Smooth muscle cell of the brain vasculature (primary cell): ENCODE data around the gene SOBP.

Experiments used
- DNase-seq: peaks from one replicate; pipeline ENCODE4 v3.0.0-alpha.2; 2012; ENCODE audit warnings: low read depth, low spot score

SOBP gene

DNA sequence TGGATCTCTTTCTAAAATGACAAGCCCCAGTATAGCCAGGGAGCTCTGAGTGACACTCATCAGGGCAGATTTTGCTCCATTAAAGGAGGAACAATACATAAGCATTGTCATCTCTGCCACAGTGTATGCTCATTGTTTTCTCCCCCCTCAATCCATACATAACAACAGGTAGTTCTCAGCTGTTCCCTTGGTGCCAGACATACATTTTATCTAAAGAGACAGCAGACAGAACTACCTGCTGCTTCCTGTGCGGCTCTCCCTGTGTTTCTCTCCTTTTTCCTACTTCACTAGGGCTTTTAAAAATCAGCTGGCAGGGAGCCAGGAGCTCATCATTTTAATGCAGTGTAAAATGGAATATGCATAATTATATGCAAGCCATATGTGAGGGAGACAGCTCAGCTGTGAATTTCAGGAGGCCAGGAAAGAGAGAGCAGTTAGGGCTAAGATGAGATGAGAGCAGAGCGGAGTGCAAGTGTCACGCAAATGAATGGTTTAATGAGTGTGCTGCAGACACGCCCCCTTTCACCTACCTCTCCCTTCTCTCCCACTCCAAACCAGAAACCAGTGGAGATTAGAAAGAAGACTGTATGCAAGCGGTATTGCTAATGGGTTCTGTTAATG lies 96.0 kb downstream of the SOBP start:
- no peak for DNase-seq

DNA sequence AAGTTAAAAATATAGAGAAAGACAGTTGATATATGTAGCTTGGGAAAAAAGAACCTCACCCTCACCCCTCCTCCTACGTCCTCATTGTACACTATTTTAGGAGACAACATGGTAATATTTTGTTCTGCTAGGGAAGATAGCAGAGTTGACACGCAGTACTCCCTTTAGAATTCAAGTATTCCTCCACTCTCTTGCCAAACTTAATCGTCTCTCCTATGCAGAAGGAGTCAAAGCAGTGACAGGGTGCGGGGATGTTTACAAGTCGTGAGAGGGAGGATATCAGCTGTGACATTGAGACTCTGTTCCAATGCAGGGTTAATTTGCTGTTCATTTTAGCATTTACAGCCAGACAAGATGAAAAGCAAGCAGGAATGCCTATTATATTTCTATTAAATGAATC lies 97.5 kb downstream of the SOBP start:
- DNase-seq, result no peak

DNA sequence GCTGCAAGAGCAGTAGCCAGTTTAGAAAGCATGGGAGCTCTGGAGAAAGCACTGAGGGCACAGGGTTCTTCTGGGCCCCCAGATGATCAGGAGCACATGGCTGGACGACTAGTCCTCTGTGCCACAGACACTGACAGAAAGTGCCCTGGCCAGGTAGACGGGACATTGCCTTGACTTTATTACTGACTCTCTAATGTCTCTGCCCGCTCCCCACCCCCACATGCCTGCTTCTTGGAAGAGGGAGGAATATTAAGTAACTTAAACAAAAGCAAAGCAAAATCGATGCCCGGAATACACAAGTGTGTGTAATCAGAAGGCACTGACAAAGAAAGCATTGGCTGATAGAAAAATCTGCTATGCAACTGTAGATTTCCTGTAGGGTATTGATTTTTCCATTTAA lies 99.3 kb downstream of the SOBP start:
- no peak for DNase-seq

DNA sequence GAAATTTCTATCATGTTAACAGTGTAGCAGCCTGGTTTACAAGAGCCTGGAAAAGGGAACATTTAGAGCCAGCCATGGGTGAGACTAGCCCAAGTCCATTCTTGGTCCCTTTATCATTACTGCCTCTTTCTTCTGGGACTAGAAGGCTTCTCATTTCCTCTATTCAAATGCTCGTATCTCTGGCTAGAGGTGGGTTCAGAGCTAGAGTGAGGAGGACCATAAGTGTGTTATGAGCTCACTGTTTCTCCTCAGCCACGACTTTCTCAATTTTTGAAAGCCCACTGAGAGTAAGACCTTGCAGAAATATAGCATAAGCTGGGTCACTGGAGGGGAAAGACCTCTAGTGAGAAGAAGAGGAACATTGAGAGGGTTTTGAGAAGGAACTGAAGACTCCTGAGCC lies 100.0 kb downstream of the SOBP start:
- no peak for DNase-seq

DNA sequence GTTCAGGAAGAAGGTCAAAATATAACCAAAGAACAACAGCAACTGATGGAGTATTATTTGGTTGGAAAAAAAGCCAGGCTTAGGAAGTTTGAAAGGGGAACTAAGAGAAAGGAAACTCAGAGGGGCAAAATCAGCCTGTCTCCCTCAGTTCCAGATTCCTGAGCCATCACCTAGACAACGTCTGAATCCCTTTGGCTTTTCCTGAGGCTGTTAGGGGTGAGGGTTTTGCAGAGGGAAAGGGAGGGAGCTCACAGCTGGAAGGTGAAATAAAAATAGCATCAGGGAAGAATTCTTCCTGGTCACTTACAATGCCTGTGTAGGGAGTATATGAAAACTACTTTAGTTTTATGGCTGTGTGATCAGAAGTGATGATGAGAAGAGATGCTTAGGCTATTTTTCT lies 100.5 kb downstream of the SOBP start:
- no peak for DNase-seq

DNA sequence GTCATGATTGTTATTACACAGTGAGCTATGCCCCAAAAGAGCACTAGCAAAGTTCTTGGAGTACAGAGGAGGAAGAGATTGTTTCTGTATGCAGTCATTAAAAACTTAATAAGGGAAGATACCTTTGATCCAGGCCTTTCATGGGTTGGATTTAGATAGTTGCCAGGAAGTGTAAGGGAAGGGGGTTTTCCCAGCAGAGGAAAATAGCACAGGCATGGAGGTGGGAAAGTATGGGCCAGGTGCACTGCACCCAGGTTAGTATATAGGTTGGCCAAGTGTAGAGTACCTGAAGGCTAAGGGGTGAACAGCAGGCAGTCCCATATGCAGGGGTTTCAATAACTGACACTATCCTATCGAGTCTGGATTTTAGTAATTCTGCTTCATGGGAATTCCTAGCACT lies 101.4 kb downstream of the SOBP start:
- no peak for DNase-seq

DNA sequence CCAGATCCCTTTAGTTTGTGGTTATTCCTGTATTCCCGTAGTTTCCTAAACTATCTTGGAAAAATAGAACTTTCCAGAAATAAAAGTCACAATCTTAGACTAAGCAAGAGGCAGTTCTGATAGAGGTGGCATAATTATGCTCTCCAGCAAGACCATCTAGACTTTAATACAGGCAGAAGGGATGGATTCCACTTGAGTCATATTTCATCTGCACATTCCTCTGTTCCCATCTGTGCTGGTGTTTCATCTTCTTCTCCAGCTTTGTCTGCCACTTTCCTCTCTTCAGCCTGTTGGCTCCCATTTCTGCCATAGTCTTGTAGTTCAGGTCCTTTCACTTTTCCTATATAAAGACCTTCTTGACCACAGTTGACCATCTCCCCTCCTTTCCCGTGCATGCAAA lies 102.9 kb downstream of the SOBP start:
- no peak for DNase-seq

DNA sequence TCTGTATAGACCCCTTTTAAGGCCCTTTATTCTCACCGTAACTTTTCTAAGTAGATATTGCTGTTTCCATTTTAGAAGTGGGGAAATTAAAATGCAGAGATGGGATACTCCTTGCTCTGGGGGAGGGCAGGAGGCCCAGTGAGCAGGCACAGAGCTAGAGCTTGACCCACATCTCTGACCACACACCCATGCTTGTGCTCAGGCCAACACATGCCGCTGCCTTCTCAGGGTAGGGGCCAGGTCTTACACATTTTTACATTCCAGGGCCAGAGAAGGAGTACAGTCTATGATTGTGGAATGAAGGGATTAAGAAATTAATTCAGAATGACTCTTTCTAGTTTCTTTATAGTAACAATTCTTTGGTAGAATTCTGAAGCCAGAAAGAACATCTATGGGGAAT lies 104.8 kb downstream of the SOBP start:
- DNase-seq, result no peak

DNA sequence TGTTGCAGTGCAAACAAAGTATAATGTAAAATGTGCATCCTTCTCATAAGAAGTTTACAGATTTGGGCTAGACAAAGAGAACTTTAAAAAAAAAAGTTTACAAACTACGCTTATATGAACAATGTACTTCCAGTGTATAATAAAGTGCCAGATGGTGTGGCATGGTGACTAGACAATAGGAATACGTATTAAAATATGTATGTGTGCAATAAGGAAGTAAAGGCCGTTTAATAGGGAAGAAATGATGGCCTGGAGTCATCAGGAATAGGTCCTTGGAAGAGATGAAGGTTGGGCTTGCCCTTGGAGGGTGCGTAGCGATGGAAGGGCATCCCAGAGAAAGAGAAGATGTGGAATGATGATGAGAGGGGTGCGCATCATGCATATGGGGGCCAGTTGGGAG lies 108.2 kb downstream of the SOBP start:
- DNase-seq, result no peak

DNA sequence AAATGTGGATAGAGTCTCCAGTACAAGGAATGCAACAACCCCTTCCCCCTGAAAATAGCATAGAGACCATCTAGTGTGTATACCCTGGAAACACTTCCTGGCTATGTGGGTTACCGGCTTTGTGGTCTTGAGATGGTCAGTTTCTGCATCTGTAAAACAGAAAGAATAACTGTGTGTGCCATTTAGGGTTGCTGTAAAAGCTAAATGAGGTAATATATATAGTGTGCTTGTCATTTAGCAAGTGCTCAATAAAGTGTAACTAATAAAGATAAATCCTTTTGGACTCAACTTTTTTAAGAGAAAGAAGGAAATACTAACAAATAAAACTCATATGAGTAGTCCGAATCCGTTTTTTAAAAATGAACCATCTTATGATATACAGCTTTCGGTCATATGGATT lies 109.1 kb downstream of the SOBP start:
- no peak for DNase-seq

DNA sequence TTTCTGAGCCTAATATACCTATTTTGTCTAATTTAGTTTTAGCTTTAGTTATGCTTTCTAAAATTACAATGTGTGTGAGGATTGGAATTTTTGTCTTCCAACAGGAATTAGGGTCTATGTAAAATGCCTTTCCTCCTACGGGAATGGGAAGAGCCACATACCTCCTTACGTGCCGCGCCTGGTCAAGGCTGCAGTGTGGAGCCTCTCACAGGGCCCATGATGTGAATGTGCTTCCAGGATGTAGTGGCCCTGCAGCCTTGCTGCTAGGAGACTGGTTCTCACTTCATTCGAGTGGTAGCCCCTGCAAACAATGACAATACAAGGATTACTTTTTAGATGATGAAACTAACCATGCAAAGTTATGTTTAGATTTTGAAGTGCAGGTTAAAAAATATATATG lies 110.2 kb downstream of the SOBP start:
- no peak for DNase-seq

DNA sequence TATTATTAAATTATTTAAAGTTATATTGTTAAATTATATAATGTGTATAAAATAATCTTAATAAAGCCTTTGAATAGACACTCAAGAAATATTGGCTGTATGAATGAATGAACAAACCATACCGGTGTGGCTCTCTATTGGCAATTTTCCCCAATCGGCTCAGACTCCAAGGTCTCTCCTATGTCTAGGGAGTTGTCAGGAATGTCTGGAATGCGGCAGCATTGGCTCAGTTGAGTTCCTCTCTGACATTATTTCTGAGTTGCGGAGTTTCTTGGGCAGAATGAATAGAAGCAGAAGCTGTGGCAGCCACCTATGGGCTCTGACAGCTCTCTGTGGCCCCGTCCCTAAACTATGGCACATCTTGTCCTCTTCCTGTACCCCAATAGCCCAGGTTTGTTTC lies 111.0 kb downstream of the SOBP start:
- no peak for DNase-seq

DNA sequence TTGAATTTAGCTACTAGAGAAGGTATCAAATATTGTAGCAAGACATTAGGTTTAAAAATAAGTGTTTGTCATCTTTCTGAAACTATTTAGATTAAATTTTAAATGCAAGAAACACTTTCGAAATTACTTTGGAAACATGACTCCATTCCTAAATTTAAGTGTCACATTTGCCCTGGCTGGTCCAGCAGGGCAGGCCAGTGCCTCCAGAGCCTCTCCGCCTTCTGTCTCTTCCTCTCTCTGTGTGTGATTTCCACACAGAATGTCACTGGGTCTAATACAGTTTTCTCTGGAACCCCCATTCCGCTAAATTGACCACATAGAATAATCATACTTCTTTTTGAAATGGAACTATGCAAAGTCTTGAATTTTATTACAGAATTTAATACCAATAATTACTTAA lies 111.5 kb downstream of the SOBP start:
- DNase-seq, result no peak

DNA sequence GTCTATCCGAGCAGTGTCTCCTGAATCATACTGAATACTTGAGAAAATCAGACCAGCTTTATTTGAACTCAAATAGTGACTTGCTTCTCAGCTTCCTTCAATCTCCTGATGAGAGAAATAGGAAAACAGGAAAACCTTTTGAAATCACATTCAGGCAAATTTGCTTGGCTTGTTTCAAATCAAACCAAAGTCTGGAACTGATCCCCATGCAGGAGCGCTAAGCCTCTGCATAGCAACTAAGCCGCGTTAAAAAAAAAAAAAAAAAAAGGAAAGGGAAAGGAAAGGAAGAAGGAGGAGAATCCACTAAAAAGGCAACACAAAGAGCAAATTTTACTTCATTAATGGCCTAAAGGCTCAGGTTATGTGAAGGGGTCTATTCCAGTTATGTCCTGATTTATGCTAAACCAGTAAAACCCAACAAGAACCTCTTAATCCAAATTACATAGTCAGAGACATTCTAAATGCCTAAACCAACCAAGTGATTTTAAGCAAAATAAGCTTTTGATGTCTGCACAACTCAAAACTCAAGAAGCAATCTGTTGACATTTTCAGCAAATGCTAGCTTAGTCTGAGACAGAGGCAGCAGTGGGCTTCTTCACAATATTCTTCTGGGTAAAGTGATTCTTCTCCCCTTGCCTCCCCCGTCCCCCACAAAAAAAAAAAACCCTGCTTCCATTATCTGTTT lies 112.5 kb downstream of the SOBP start:
- DNase-seq, result no peak

DNA sequence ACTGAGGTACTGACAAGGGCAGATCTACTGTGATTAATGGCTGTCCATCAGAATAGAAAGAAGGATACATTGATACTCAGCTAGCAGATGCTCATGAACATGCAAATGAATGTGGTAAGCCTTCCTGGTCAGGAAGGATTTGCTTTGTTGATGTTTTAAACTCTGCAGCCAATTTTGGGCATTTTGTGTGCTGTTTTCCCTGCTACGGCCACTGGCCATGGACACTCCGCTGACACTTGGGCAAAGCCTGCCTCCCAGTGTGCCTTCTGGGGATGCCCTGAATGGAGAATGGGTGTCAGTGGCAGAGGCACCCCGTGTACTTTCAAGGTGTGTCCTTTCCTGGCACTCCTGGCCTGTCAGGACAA lies 113.1 kb downstream of the SOBP start:
- DNase-seq, result no peak

DNA sequence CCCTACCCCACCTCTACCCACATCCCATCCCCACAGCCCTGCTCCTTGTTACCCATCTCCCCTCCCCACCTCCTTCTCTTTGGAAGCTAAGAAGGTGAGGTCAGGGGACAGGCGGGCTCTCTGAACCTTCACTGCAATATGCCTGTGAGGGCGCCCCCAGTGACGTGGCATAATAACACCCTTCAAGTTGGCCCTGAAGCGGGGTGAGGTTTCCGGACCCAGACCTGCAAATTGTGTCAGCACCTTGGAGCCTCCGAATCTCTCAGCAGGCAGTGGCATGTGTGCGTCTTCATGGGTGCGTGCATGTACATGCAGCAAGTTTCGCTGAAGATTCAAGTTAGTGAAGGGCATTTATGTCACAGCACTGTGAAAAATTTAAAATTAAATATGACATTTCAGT lies 114.6 kb downstream of the SOBP start:
- no peak for DNase-seq

DNA sequence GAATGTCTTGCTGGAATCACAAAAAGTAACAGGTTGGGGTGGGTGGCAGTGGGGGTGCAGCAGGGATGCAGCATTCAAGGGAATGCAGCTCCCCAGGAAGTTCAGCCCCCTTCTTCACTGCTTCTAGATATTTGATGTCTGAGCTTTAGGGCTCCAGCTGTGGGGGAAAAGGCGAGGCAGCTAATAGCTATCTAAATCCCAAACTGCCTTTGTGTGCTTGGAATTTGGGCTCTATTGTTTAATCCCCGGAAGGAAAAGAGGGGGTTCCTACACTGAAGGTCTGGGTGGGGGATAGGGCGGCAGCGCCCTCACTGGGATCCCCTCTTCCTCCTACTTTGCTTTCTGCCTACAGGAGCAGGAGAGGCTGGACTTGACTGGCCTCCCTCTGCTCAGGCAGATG lies 116.5 kb downstream of the SOBP start:
- no peak for DNase-seq

DNA sequence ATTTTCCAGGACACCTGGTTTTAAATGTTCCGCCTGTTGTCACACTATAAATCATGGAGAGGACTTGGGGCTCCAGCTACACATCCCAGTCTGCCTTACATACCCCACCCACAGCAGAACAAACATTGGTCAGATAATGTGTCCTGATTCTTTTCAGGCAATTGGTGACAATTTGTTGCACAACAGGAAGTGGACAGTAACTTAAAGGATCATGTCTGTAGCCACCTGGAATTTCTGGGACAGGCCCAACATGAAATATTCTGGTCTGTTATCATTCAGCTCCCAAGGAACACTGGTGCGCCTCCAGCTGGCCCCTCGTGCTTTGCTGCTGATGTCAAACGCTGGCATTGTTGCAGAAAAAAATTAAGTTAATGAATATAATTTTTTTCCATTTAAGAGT lies 117.2 kb downstream of the SOBP start:
- DNase-seq, result no peak

DNA sequence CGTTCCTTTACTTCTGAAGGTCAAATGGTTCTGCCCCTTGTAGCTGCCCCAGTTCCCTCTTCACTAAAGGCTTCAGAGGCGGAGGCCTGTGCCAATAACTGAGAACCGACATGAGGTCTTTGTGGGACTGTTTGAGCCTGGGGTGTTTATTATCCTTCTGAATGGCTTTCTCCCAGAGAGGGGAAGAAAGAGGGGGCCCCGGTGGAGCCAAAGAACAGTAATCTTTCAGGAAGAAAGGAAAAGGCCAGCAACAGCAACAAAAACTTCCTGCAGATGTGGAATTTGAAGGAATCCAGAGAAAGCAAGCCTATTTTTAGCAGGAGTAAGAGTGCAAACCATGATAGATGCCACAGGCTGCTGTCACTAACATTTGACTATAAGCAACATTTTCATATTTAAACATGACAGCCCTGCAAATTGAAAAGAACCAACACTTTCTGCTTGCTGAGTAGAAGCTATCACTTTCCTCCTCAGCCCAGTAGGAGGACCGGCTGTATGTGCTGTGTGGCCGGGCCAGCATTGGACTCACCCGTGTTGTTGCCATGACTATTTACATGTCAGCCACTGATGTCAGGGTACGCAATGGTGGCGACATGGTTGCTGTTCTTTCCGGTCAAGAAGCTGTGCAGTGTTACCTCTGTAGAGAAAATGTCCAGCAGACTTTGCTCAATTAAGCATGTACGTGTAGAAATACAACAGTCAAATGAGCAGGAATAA lies 121.3 kb downstream of the SOBP start:
- no peak for DNase-seq

DNA sequence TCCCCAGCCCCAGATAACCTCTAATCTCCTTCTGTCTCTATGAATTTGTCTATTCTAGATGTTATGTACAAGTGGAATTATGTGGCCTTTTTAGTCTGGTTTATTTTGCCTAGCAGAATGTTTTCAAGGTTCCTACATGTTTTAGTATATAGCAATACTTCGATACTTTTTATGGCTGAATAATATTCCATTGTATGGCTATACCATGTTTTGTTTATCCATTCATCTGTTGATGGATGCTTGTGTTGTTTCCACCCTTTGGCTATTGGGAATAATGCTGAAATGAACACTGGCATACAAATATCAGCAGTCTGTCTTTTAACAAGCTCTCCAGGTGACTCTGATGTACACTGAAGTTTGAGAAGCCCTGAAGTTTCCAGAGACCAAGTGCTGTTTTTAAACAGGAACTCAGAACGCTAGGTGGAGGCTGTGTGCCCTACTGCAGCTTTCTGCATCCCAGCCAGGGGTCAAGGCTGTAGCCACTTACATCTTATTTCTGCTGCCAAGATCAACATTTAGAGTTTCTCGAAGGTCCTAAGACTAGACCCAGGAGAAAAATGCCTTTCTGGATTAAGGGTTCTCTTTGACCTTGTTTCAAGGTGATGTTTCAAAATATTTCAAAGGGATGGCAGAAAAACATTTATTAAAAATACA lies 123.0 kb downstream of the SOBP start:
- DNase-seq, result peak; percentile 21

DNA sequence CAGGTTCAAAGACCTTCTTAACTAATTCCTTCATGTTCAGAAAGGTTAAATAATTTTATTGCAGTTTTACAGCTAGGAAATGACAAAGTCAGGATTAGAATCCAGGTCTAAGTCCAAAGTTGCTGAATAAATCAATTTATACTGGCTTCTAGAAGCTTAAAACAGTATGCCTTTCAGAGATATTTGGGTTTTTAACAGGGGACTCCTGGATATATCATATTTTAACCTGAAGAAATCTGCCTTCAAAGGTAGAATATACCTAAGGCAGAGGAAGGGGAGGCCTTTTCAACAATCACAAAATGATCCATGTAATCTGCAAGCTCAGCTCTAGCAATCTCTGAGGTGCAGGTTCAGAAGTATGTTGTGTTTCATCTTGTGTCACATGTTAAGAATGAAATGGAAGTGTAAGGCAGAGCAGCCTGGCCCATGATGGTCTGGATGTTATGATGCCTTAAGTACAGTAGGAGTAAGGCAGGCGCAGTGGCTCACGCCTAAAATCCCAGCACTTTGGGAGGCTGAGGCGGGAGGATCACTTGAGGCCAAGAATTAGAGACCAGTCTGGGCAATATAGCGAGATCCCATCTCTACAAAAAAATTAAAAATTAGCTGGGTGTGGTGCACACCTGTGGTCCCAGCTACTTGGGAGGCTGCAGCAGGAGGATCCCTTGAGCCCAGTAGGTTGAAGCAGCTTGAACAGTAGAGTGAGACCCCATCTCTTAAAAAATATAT lies 123.9 kb downstream of the SOBP start:
- no peak for DNase-seq

DNA sequence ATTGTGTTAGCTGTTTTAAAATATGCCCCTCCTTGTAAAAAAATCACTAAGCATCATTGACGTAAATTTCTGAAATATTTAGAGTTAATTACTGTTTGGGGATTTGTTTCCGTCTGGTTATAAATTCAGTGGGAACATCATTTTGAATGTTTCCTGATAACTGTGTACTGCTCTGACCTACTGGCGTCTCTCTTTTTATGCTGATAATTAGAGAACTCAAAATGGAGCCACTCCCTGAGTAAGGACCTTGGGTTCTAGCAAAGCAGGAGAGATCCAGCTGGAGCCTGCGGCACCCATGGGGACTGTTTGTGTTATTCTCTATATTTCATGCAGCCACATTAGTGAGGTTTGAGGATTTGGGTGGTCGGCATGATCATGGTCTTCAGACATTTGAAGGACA lies 124.9 kb downstream of the SOBP start:
- no peak for DNase-seq
